HG03066 (cell line): ENCODE data around the gene IFNL4.
"Not testable (repeated sequence)": the region's sequence is repeated elsewhere in the genome, so short reads cannot be mapped to it uniquely, and the experiment has no call there.

Experiments
- ATAC-seq: cut with Tn5 transposase; IDR thresholded peaks from one replicate; pipeline ENCODE4 v1.9.1; 2021; ENCODE audit warnings: low read depth; ENCODE audit not compliant: unreplicated experiment

IFNL4 gene

DNA sequence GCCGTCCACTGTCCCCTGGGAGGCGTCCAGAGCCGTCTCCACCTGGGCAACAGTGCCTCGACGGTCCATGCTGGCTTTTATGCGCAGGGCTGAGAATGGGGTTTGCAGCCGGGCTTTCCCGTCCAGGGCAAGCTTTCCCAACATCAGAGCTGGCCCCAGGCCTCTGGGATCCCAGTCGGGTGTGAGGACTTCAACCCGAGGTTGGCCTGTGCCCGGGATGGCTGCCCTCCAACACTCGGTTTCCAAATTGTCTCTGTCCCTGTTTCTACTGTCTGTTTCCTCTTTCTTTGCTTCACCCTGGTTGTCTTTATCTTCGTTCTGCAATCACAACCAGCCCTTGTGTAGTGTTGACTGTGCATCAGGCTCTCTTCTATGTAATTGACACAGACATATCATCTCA lies at the start of gene IFNL4:
Gene IFNL4 (minus strand): TSS at position 51 of the 400 bp plus-strand sequence.
- no peak for ATAC-seq

DNA sequence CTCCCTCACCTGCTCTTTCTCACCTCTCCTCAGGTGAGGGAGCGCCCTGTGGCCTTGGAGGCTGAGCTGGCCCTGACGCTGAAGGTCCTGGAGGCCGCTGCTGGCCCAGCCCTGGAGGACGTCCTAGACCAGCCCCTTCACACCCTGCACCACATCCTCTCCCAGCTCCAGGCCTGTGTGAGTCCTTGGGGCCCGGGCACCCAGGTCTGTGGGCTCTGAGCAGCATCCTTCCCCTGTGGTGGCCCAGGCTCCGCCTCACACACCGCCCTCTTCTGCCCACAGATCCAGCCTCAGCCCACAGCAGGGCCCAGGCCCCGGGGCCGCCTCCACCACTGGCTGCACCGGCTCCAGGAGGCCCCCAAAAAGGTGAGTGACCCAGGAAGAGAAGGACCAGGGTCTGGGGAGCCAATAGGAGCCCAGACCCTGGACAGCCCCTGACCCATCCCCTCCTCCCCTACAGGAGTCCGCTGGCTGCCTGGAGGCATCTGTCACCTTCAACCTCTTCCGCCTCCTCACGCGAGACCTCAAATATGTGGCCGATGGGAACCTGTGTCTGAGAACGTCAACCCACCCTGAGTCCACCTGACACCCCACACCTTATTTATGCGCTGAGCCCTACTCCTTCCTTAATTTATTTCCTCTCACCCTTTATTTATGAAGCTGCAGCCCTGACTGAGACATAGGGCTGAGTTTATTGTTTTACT lies 49.4 kb upstream of the IFNL4 start:
- ATAC-seq: no peak

DNA sequence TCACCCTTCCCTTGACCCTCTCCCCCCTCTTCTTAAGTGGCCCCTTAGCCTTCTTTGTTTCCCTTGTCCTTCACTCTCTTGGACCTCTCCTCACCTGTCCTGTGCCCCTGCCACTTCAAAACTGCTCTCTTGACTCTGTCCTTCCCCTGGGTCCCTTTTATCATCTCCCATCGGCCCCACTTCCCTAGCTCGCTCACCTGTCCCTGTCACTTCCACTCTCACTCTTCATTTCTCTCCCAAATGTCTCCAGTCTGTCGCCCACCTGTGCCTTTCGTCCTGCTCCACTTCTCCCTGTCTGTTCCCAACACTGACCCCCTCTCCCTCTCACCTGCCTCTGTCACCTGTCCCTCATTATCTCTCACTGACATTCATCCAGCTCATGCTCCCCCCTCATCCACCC lies 48.2 kb upstream of the IFNL4 start:
- no peak for ATAC-seq

DNA sequence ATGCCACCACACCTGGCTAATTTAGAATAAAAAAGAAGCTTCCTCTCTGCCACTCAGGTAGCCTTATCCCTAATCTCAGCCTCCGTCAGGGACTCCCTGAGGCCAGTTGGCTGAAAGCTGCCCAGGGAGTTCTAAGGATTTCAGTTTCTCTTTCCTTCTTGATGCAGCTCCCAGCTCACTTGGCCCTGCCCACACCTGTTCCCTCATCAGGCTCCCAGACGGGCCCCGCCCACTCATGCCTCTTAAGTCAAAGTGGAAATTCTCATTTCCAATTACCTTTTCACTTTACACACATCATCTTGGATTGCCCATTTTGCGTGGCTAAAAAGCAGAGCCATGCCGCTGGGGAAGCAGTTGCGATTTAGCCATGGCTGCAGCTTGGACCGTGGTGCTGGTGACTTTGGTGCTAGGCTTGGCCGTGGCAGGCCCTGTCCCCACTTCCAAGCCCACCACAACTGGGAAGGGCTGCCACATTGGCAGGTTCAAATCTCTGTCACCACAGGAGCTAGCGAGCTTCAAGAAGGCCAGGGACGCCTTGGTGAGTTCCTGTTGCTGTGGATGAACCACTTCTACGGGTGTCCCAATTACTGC lies 47.5 kb upstream of the IFNL4 start, which contains the start of gene IFNL1:
Gene IFNL1 (plus strand): TSS at position 353 of the 591 bp plus-strand sequence. CDS start 15 bp downstream, at position 368.
- no peak for ATAC-seq

DNA sequence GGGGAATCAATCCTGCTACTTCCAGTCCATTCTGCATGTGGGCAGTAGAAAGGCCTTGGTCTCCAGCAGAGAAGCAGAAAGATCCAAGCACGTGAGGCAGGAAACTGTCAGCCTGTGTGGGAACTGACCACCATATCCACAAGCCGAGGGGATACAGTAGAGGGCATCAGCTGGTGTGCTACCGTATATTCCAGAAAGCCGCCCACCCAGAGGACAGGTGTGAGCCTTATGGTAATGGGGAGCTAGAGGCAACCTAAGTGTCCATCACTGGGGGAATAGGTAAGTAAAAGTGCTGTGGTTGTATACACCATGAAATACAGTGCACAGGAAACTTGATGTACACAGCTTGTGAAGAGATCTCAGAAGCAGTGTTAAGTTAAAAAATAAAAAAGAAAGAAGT lies 44.7 kb upstream of the IFNL4 start:
- no peak for ATAC-seq

DNA sequence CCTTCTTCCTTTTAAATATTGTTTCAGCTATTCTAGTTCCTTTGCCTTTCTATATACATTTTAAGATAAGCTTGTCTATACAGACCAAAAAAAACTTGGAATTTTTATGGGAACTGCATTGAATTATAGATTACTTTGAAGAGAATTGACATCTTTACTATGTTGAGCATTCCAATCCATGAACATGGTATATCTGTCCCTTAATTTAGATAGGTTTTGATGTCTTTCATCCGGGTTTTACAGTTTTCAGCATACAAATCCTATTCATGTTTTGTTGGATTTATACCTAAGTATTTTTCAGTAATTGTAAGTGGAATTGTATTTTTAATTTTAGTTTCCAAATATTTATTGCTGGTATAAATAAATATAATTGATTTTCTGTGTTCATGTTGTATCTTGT lies 35.4 kb upstream of the IFNL4 start:
- ATAC-seq: no peak

DNA sequence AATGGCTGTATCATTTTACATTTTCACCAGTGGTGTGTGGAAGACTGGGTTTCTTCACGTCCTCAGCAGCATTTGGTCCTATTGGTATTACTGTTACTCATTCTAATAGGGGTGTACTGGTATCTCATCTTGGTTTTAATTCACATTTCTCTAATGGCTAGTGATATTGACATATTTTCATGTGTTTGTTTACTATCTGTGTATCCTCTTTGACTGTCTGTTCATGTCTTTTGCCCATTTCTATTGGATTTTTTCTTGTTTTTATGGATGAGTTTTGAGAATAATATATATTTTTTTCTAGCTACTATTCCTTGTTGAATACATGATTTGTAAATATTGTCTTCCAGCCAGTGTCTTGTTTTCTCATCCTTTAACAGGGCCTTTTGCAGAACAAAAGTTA lies 33.4 kb upstream of the IFNL4 start:
- ATAC-seq: no peak

DNA sequence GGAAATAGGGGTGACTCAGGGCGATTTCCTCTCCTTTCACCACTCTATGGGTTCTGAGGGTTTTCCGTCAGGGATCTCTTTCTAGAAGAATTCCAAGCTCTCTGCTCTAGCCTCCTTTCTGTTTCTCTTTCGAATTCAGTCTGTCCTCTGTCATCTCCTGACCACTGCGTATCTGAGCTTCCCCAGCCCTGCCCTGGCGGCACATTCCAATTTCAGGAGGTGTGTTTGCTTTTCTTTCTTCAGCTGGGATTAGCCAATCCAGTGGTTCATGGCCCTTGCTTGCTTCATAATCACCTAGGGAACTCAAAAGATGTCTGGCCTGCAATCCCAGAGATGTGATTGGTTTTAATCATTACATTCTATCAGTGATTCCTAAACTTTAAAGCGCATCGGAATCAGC lies 28.9 kb upstream of the IFNL4 start:
- no peak for ATAC-seq

DNA sequence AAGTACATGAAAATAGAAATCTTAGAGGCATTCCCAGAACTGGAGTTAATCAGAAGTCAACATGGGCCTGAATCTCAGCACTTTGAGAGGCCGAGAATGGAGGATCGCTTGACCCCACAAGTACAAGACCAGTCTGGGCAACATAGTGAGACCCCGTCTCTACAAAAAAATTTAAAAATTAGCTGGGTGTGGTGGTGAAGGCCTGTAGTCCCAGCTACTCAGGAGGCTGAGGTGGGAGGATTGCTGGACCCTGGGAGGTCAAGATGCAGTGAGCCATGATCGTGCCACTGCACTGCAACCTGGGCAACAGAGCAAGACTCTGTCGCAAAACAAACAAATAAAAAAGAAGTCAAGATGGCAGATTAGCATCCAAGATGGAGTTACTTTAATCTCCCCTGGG lies 28.1 kb upstream of the IFNL4 start:
- ATAC-seq: no peak

DNA sequence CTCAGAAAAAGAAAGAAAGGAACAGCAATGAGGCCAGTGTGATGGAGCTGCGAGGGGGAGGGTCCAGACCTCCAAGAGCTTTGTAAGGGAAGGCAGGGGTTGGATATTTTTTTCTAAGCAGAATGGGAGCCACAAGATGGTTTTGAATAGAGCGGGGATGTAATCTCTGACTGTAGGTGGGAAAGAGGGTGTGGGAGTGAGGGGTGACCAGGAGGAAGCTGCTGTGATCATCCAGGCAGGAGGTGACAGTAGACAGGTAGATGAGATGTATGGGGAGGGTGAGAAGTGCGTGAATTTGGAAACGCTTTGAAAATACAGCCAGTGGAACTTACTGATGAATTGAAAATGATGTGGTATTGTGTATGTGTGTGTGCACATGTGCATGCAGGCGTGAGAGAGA lies 26.9 kb upstream of the IFNL4 start:
- no peak for ATAC-seq

DNA sequence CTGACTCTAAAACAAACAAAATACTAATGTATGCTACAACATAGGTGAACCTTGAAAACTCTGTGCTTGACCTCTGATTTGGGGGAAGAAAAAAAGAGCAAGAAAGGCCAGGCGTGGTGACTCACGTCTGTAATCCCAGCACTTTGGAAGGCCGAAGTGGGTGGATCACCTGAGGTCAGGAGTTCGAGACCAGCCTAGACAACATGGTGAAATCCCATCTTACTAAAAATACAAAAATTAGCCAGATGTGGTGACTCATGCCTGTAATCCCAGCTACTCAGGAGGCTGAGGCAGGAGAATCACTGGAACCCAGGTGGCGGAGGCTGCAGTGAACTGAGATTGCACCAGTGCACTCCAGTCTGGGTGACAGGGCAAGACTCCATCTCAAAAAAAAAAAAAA lies 25.2 kb upstream of the IFNL4 start:
- not testable (repeated sequence) for ATAC-seq

DNA sequence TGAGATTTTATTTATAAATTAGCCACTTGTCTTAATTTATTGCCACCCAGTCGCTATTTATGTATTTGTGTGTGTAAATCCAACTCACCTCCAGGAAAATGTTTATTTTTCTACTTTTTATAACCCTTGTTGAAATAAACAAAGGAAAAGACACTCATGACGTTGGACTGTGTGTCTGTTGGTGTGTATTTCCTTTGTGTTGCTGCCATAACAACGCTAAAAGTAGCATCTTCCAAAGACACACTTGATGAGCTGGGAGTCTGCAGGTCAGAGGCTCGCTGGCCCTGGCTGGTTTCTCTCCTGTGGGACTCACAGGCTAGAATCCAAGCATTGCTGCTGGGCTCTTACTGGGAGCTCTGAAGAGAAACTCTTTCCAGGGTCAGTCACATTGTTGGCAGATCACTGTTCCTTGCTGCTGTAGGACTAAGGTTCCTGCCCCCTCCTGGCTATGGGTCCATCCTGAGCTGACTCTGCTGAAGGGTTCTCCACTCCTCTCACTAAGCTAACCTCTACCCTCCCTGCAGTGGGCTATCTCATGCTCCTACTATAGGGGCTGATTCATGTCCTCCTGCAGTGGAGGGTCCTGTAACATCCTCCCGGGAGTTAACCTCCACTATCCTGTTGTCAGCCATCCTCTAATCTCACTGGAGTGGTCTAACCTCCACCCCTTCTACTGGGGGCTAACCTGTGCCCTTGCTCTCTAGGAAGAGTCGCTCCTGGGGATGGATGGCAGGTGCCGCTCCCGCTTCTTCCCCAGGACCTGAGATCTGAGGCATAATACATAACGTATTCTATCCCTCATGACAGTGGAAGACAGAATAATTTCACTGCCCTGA lies 21.6 kb upstream of the IFNL4 start:
- no peak for ATAC-seq

DNA sequence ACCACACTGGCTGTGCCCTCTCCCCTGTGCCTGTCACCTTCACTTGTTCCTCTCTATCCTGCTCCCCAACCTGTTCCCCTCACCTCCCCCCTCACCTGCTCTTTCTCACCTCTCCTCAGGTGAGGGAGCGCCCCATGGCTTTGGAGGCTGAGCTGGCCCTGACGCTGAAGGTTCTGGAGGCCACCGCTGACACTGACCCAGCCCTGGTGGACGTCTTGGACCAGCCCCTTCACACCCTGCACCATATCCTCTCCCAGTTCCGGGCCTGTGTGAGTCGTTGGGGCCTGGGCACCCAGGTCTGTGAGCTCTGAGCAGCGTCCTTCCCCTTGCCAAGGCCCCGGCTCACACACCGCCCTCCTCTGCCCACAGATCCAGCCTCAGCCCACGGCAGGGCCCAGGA lies 20.7 kb upstream of the IFNL4 start:
- ATAC-seq: not testable (repeated sequence)

DNA sequence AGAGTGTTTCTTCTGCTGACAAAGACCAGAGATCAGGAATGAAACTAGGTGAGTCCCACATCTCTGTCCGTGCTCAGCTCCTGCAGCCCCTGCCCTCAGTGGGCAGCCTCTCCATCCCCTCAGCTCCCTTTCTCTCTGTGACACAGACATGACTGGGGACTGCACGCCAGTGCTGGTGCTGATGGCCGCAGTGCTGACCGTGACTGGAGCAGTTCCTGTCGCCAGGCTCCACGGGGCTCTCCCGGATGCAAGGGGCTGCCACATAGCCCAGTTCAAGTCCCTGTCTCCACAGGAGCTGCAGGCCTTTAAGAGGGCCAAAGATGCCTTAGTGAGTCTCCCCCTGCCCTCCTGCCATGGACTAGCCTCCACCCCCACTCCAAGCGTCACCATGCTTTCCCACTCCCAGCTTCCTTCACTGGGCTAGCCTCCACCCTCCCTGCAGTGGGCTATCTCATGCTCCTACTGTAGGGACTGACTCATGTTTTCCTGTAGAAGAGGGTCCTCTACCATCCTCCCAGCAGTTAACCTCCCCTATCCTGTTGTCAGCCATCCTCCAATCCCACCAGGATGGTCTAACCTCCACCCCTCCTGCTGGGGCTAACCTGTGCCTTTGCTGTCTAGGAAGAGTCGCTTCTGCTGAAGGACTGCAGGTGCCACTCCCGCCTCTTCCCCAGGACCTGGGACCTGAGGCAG lies 20.0 kb upstream of the IFNL4 start:
- ATAC-seq: not testable (repeated sequence)

DNA sequence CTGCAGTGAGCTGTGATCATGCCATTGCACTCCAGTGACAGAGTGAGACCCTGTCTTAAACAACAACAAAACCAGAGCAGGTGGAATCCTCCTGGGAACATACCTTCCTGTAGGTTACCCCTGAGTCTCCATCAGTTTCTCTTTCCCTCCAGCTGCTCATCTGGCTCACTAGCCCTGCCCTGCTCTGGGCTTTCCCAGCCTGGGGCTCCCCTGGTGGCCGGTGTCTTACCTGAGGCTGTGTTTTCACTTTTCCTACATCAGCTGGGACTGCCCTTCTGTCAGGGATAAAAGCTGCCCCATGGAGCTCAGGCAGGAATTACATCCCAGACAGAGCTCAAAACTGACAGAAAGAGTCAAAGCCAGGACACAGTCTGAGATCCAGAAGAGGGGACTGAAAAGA lies 19.4 kb upstream of the IFNL4 start, which contains the start of gene IFNL2:
Gene IFNL2 (plus strand): TSS at position 312 of the 400 bp plus-strand sequence. CDS start 173 bp downstream, outside the sequence.
- not testable (repeated sequence) for ATAC-seq

DNA sequence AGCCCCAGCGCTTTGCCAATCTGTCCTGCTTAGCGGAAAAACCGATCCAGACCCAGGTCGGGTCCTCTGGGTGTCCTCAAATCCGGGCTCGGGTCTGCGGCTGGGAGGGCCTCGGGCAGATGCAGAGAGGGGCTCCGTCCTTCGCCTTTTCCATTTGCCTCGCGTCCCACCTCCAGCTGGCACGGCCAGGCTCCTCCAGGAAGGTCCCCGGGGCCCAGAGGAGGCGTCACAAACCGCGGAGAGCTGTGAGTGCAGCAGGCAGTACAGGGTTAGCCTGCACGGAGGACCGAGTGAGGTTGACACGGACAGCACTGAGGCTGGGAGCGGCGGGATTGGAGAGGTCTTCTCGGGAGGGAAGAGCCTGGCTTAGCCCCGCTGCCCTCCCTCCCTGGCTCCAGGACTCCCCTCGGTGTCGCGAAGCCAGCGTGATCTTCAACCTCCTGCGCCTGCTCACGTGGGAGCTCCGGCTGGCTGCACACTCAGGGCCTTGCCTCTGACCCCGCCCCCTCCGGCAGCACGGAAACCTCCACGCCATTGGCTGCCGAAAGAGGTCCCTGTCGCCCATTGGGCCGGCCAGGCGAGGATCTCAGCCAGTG lies 16.8 kb upstream of the IFNL4 start:
- no peak for ATAC-seq

DNA sequence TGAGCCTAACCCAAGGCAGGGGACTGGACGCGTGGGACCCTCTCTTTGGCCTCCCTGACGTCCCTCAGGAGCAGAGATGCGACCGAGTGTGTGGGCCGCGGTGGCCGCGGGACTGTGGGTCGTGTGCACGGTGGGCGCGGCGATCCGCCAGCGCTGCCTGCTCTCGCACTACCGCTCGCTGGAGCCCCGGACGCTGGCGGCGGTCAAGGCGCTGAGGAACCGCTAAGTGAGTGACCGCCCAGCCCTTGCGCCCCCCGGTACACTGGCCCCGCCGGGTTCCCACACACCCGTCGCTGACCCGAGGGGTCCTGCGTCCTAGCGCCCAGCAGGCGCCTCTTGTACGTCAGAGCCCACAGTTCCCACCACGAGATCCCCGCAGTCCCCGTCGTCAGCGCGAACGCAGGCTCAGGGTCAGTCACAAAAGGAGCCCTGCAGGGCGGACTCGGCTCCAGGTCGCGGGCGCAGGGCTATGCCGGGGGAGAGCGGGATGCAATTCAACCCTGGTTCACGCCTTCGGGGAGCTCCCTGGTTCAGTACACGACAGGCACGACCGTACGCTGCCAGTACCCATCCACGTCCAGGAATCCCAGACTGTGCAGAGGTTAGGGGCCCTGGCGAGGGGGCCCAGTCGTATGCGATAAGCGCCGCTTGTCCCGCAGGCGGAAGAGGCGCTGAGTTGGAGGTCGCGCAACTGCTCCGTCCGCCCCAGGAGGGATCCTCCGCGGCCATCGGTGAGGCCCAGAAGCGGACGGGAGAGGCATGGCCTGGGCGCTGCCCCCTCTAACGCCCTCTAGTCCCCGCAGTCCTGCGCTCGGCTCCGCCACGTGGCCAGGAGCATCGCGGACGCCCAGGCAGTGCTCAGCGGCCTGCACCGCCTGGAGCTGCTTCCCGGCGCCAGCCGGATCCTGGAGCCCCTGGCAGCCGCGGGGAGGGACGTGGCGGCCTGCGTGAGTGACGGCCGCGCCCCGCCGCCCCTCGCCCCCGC lies 15.9 kb upstream of the IFNL4 start:
- ATAC-seq: no peak

DNA sequence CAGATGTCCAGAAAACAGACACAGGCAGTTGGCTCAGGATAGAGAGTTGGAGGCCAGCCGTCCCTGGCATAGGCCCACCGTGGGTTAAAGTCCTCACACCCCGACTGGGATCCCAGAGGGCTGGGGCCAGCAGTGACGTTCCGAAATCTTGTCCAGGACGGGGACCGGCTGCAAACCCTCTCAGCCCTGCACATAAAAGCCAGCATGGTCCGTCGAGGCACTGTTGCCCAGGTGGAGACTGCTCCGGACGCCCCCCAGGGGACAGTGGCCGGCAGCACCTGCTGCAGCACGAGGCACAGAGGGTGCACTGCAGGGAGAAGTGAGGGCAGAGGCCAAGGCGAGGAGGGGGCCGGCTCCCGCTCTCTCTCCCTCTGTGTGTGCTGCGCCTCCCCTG lies 15.3 kb upstream of the IFNL4 start:
- no peak for ATAC-seq

DNA sequence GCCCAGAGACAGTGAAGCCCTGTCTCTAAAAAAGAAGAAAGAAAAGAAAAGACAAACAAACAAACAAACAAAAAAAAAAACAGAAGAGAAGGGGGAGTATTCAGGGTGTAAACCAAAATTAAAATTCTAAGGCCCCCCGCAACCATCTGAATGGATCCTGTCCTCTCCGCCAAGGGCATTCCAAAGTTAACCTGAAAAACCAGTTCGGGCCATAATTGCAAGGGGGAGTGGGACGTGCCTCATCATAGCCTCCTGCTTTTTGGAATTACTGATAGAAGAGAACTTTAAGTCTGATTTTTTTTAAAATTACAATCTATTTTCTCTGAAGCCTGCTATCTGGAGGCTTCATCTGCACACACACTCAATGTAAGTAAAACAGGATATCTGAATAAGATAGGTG lies 13.8 kb upstream of the IFNL4 start:
- ATAC-seq: no peak
